Hematopoietic multipotent progenitor cell treated with erythropoietin and hydrocortisone succinate and interleukin-3 and kit ligand, for 15 days (in vitro differentiated cells): ENCODE measurements around the gene STARD13.
"Not testable (repeated sequence)": the region's sequence is repeated elsewhere in the genome, so short reads cannot be mapped to it uniquely, and the experiment has no call there.

Experiments used
- DNase-seq: peaks from one replicate; pipeline ENCODE4 v3.0.0-alpha.2; 2015; ENCODE audit warnings: low spot score

STARD13 gene

DNA sequence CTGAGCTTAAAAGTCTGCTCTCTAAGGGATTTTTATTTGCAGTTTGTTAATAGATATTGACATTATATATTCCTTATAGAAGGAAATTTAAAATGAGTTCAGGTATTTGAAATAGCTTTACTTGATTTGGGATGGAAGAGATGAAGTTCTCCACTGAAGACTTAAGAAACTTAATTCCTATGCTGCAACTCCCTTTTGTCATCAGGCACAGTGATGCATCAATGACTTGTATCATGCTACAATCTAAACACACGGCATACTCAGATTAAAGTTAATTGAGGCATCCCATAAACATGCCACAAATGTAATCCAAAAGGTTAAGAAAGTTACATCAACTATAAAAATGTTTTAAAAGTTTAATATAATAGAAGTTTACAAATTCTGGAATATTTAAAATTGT, 109.0 kb downstream of the STARD13 start:
- DNase-seq = no peak

GRCh38 chr13:33175991-33176390, 109.6 kb downstream of the STARD13 start:
- no peak for DNase-seq

DNA sequence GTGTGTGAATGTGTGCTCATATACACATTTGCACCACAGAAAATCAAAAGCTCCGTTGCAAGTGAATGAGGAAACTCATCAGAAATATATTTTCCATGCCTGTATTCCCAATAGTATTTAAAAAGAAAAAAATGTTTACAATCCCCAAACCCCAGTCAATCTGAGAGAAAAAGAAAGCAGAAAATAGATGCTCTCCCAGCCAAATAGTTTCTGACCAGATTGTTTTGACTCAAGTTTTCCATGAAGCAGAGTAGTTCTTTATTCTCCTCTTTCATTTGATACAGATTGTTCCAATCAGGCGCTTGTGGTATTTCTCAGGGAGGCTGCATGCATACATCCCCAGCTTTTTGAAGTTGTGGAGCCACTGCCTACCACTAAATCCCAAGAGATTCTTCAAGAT, 110.6 kb downstream of the STARD13 start:
- no peak for DNase-seq

GRCh38 chr13:33174491-33174890, 111.1 kb downstream of the STARD13 start:
- DNase-seq = no peak

DNA sequence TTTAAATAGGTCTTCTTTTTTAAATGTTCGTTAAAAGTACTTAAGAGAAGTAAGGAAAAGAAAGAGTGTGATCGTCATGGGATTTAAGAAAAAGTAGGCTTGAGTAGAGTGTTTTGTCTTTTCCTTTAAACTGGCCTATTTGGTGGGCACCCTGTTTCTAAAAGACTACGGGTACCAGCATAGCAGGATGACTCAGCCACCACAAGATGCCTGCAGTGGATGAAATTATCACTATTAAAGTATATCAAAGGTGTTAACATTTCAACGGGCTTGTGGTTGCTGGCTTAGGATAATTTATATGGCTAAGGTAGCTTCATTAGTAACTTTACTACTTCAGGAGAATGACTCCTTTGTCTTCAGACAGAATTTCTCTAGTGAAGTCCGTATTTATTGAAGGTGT, 112.6 kb downstream of the STARD13 start:
- DNase-seq = no peak

- DNase-seq = no peak
These were observed 113.2 kb downstream of the STARD13 start for GRCh38 chr13:33172400-33172799.

GRCh38 chr13:33169273-33169980, 116.1 kb downstream of the STARD13 start:
- no peak for DNase-seq

DNA sequence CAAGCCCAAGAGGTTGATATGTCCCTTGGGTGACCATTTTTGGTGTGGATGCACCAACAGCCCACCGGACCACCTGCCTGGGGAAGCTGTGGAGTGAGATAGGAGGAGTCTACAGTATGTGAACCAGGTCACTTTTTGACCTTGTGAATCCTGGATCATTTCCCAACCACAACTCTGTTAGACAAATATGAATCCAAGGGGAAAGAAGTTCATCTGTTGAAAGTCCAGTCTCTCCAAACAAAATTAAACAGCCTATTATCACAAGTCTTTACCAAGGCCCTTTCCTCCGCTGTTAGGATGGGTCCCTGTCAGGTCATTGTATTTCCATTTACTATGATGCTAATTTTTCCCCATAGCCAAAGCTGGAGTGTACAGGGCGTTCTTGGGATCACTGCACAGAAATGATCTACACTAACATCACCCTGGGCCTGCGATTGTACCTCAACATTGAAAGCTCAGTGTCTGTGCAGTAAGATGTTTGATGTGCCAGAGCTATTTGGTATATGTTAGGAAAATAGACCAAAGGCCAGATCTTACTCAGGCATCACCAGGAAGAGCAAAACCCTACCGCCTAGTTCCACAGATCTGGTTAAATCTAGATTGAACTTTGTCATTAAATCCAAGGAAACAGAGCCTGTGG, 117.1 kb downstream of the STARD13 start:
- DNase-seq = no peak

- DNase-seq = no peak
These were observed 118.1 kb downstream of the STARD13 start for GRCh38 chr13:33167491-33167890.

DNA sequence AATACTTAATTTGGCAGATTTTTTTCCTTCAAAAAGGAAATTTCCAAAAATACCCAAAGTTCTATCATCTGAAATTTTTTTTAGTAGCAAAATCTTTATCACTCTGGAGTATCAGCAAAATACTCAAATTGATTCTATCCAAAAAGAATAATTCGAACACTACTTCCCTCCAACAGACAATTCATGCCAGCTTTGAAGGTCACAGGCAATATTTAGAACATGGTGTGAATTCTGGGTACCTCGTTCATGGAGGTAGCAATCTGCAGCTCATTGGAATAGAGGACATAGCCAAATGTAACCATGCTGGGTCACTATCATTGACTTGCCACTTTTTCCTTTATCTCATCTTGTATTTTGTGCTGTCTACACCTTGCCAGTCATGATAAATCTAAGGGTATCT, 119.8 kb downstream of the STARD13 start:
- DNase-seq = no peak

- no peak for DNase-seq
These were observed 121.2 kb downstream of the STARD13 start for GRCh38 chr13:33164331-33164730.

GRCh38 chr13:33162725-33163124, 122.8 kb downstream of the STARD13 start:
- not testable (repeated sequence) for DNase-seq

- DNase-seq = no peak
These were observed 126.7 kb downstream of the STARD13 start for GRCh38 chr13:33158816-33159215.

GRCh38 chr13:33158271-33158670, 127.3 kb downstream of the STARD13 start:
- DNase-seq = no peak

DNA sequence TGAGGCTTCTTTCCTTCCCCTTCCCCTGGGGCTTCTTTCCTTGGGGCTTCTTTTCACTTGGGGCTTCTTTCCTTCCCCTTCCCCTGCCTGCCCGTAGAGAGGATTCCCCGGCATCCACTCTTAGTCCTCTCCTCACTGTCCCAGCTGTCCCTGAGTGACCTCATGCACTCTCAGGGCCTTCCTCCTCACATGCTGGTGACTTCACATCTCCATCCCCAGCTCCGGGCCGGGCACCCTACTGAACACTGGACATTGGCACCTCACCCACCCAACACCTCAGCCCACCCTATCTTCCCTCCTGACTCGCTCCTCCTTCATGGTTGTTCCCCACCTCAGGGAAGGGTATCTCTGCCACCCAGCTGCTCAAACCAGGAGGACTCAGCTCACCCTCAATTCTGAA, 130.6 kb downstream of the STARD13 start:
- DNase-seq = no peak

GRCh38 chr13:33153421-33154404, 131.8 kb downstream of the STARD13 start:
- DNase-seq = no peak

- no peak for DNase-seq
These were observed 133.2 kb downstream of the STARD13 start for GRCh38 chr13:33152389-33152788.

- no peak for DNase-seq
These were observed 134.9 kb downstream of the STARD13 start for GRCh38 chr13:33150662-33151061.

GRCh38 chr13:33150126-33150525, 135.4 kb downstream of the STARD13 start:
- no peak for DNase-seq

GRCh38 chr13:33147832-33148231, 137.7 kb downstream of the STARD13 start:
- no peak for DNase-seq

GRCh38 chr13:33146843-33147611, 138.5 kb downstream of the STARD13 start:
- DNase-seq = no peak

GRCh38 chr13:33145667-33146066, 139.9 kb downstream of the STARD13 start:
- no peak for DNase-seq
